HG02571 (cell line): ENCODE measurements around the gene SPATA31E1.
"Not testable (repeated sequence)": the region's sequence is repeated elsewhere in the genome, so short reads cannot be mapped to it uniquely, and the experiment has no call there.

Experiments
- ATAC-seq: cut with Tn5 transposase; IDR thresholded peaks from one replicate; pipeline ENCODE4 v1.9.1; 2021; ENCODE audit warnings: mild to moderate bottlenecking, moderate library complexity; ENCODE audit not compliant: unreplicated experiment

The SPATA31E1 gene

DNA sequence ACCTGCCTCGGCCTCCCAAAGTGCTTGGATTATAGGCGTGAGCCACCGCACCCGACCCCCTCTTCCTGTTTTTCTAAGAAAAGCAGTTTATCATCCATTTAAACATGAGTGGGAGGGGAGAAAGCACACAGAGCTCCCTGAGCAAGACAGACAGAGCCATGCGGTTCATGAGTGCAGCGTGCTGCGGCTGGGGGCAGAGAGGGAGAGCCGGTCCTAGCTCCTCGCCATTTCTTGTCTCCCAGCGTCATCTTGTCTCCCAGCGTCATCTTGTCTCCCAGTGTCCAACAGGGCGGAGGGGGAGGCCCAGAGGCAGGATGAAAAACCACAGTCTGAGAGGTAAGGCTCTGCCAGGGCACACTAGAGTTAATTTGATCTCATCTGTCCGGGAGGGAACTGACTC, 36.3 kb downstream of the SPATA31E1 start:
- not testable (repeated sequence) for ATAC-seq

DNA sequence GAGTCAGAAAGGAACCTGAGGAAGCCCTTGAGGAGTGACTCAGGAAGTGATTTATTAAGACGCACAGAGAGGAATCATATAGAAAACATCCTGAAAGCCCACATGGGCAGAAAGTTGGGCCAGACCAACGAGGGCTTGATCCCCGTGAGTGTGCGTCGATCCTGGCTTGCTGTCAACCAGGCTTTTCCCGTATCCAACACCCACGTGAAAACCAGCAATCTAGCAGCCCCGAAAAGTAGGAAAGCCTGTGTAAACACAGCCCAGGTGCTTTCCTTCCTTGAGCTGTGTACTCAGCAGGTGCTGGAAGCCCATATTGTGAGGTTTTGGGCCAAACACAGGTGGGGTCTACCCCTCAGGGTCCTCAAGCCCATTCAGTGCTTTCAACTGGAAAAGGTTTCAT, 38.9 kb downstream of the SPATA31E1 start:
- ATAC-seq: not testable (repeated sequence)

DNA sequence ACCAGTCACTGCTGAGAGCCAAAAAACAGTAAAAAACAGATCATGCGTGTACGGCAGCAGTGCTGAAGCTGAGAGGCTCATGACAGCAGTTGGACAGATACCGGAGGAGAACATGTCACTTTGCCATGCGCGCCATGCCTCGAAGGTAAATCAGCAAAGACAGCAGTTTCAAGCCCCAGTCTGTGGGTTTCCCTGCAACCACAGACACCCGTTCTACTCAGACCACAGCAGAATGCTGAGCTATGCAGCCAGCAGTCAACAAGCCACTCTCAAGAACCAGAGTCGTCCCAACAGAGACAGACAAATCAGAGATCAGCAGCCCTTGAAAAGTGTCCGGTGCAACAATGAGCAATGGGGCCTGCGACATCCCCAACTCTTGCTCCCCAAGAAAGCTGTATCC, 40.3 kb downstream of the SPATA31E1 start:
- ATAC-seq: not testable (repeated sequence)

DNA sequence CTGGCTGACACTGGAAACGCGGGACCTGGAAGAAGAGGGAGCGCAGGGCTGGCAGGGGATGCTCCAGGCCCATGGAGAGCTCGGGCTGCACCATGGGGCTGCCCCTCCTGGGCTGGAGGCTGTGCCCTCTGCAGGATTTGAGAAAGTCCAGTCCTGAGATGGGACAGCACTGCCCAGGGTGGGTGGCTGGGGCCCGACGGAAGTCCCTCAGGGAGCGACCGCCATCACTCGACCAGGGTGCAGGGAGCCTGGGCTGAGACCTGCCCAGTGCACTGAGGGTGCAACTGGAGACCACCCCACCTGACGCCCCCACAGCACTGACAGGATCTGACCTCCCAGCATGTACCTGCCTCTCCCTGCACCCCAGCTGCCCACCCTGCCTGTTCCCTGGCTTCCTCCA, 42.2 kb downstream of the SPATA31E1 start:
- not testable (repeated sequence) for ATAC-seq

DNA sequence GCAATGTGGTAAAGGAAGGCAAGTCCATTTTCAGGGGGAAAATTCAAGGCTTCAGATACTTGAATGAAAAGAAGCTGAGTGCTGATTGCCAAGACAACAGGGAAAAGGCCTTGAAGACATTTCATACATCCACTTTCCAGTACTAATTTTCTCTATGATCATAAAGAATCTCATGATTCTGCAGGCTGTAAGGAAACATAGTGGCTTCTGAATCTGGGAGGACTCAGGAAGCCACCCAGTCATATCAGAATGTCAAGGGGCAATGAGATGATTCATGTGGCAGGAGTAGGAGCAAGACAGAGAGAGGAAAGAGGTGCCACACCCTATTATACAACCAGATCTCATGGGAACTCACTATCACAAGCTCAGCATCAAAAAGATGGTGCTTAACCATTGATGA, 46.5 kb downstream of the SPATA31E1 start:
- ATAC-seq: not testable (repeated sequence)

DNA sequence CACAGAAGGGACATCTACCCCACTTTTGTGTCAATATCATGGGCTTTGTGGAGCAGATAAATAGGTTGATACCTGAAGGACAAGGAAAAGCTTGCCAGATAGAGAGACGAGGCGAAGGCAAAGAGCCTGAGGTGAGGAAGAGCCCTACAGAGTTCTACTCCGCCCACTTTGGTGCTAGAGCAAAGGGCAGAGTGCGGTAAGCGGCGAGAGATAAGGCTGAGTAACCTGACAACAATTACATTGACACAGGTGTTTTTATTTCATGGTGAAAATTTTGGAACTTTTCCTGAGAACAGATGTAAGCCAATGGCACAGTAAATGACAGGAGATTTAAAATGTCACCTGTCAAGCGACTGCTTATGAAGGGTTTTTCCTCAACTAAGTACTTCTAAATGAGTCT, 51.8 kb downstream of the SPATA31E1 start:
- not testable (repeated sequence) for ATAC-seq

DNA sequence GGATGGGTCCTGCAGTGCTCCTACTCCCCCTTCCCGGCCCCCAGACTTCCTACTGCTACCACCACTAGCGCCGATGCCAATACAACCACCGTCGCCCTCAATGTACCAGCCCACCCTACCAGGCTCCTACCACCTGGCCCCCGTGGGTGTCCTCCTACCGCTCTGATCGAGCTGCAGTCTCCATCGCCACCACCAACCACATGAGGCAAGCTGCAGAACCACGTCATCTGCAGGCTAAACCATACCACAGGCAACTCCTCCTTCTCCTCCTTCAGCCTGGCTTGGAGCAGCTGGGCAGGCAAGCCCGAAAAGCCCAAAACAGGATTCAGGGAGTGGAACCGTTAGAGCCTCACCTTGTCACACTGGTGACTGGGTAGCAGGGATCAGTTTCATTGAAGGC, 54.7 kb downstream of the SPATA31E1 start:
- not testable (repeated sequence) for ATAC-seq

DNA sequence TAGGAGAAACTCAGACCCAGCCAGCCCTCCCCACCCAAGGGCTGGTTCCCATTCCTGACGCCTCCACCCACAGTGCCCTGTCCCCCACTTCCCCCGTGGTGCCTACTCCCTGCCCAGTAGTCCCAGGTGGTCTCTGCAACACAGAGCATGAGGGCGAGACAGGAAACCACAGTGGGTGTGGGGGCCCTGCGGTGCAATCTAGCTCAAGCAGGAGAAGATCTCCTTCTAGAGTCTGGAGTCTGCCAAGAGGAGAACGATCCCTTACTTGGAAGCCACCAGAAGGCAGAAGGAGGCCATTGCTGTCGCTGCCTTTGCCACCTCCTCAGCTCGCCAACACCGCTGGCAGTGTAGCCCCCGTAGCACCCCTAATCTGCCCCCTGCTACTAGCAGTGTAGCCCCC, 55.2 kb downstream of the SPATA31E1 start:
- ATAC-seq: not testable (repeated sequence)

DNA sequence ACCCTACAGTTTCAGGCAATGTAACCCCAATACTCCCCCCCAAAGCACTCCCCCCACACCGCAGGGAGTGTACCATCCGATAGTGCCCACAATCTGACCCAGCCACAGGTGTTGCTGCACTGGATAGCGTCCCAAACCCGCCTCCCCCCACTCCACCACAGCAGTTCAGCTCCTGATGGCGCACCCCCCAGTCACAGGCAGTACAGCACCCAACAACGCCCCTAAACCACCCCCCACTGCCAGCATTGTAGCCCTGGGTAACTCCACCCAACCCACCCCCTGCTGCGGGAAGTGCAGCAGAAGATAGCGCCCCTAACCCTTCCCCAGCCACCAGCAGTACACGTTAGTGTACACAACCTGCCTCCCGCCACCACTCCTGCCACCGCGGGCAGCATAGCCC, 55.7 kb downstream of the SPATA31E1 start:
- ATAC-seq: not testable (repeated sequence)
